CD1c-positive myeloid dendritic cell (primary cell): Measurements from ENCODE around the gene TMEM131L.

ENCODE experiments used
- DNase-seq: peaks from one replicate; pipeline ENCODE4 v3.0.0-alpha.2; 2016; ENCODE audit errors: extremely low spot score

Gene TMEM131L

DNA sequence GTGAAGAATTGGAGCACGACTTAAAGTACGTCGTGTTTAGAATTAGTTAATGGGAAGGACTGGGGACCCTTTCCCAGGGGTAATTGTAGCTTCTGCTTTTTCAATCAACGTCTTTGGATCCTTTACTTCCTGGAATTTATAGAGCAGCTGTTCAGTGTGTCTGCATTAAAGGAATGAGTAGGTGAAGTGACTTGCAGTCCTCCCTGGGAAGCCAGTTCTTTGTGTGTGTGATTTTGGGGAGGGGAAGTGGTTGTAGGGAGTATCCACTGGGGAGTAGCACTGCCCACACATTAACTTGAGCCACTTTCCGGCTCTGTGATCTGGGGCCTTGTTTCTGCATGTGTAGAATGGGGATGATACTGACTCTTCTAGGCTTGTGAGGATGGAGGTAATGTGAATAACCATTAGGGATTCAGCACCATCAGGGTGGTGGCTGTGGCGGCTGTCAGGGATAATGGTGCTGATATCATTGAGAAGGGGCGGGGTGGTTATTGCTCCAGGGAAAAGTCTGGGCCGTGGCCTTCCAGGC, 54.7 kb downstream of the TMEM131L start:
- peak; percentile 66 for DNase-seq

DNA sequence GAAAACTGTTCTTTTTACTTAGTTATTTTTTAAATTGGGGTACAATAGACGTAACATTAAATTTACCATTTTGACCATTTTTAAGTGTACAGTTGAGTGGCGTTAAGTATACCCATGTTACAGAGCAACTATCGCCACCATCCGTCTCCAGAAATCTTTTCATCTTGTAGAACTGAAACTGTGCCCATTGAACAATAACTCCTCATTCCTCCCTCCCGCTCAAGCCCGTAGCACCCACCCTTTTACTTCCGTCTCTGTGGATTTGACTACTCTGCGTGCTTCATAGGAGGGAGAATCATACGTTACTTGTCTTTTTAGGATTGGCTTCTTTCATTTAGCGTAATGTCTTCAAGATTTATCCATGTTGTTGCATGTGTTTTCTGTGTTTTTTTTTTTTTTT, 55.3 kb downstream of the TMEM131L start:
- no peak for DNase-seq

DNA sequence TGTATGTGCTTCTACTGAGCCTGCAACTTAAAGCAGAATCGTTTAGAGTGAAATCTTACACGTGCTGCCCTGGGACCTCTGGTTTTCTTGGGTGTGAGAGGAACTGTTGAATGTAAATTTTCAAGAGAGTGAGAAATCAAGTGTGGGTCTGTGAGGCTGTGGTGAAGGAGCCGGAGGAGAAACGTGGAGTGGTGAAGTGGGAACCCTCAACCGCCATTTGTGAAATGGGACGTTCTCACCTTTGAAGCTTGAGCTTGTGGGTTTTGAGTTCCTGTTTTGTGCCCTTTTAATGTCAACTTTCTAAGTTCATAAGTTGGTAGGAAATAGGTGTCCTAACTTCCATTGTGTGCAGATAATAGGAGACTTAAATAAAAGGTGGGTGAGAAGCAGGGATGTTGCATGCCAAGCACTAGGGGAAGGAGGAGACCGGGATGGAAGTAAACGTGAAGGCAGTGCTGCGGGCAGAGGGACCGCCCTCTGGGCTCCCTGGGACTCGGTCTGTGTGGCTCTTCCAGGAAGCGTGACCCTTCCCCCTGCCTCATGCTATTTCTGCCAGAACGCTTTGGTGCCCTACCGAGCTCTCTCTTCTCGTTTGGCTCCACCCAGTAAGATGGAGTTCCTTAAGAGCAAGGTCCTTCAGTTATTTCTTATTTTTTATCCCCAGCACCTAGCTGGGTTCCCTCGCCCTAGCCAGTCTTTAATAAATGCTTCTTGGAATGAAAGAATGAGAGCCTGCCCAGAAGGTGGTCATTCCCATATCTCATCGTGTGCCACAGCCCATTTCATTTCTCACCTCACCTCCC, 56.0 kb downstream of the TMEM131L start:
- peak; percentile 32 for DNase-seq

DNA sequence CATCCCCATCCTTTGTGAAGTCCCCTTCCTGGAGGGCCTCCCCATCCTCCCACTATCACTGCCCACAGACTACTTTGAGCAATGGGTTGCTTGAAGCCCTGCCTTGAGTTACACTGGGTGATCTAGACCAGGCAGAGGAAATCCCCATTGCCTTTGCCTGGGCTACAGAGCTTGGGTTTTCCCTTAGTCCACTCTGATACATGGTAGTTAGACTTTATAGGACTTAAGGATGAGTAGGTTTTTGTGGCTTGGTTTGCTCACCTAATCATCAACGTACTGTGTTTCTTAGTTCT, 56.6 kb downstream of the TMEM131L start:
- DNase-seq: no peak

DNA sequence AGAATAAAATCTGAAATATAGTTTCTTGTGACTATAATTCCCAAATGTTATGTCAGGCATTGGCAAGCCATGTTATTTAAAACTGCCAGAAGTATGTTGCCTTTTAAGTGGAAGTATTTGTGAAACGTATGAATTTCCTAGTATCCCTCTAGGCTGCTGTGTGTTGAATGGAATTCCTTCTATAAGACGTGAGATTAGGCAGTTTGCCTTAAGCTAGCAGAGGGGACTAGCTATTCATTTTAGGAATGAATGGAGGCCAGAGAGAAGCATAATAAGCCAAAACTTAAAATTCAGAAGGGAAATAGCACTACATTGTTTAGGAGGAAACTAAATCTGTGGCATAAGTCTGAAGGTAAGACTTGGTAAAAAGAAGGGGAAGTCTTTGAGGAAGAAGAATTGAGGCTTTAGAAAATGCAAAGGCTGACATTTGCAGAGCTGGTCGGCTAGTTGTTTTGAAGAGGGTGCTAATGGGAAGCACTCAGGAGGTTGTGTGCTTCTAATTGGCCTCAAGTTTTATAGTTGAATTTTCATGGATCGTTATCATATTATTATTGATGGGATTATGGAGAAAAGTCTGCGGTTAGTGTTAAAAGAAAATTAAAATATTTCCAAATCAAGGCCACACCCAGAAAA, 57.1 kb downstream of the TMEM131L start:
- peak; percentile 23 for DNase-seq

DNA sequence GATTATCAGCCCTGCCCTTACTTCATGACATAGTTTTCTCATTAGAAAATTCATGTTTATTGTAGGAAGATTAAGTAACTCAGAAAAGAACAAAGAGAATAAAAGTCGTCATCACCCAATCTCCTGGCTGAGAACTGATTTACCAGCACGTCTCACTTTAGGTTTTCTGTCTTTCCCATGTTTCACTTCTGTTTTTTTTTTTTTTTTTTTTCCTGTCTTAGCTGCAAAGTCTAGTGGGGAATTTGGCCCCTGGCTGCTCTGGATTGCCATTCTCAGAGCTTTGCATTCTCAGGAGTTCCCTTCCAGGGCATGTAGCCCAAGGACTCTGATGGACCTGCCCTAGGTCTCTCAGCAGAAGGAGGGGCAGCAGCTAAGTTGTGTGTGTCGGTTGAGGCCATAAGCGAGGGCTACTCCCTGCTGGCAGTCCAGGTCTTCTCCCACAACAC, 57.8 kb downstream of the TMEM131L start:
- DNase-seq: peak; percentile 17

DNA sequence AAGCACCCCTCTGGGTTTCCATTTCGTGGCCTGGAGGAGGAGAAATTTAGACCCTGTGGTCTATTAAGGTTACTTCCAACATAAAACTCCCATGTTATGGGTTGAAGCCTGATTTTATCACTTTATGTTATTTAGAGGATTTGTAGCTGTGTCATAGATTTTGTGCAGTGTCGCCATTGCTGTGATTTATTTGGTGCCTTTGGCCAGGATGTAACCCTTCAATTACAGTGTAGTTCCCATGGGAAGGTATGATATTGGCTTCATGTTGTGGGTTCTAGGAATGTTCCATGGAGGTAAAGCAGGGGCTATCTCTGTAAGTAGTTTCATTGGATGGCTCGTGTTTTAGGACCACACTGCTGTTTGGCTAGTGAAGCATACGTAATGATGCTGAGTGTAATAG, 58.5 kb downstream of the TMEM131L start:
- DNase-seq: no peak

DNA sequence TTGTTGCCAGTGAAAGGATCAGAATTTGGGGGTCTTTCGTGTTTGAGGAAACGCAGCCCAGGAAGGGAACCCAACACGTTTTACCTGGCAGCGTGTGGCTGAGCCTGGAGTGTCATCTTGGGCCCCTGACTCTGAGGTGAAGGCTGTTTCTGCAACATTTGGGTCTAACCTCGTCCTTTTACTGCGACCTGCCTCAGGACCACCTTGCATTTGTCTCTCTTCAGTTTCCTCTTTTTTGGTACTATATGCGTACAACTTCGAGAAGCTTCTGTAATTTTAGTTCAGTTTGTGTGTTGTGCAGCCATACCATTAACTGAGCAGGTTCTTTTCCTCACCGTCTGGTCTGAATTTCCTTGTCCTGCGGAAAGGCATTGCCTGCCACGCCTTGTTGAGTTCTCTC, 61.5 kb downstream of the TMEM131L start:
- no peak for DNase-seq

DNA sequence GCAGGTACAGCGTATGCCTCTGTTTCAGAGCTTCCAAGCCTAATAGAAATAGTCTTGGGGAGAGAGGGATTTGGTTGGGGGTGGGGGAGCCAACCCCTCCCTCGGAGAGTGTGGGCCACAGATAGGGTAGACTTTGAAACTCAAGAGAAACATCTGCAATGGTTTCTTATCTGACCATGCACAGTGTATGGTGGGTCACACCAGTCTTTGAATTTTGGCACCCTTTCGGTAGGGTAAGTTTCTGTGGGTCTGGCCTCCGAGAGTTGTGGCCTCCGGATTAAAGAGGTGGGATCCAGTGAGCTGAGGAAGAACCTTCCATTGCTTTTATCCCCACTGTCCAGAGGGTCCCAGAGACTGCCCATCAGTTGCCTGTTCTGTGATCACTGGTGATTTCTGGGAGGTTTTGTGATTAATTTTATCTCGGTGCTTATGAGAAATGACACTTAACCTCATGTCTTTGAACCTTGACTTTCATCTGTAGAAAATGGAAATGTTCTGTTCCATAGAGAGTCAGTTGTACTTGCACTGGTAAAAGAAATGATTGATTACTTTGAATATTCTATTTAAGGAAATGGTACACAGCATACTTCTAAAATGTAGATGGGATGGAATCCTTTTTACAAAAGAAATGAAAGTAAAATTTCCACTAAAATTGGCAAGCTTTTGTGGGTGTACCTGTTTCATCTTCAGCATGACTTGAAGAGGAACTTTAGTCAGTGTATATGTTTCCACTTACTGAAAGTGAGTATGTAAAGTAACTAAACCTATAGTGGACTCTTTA, 62.7 kb downstream of the TMEM131L start:
- DNase-seq: no peak

DNA sequence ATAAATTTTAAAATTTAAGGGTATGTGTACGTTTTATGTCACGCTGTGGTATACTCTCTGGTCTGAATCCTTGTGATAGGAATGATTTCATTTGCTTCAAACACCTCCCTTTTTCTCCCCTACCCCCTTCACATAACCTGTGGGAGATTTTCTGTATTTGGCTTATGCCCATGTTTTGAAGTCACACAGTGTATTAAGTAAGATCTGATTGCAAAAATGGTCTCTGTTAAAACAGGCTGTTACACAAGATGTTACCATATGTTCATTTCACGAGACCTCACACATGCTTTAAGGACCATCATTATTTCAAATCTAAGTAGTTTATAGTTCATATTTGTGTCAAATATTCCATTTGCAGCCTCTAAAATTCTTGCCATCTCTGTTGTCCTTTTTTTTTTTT, 63.5 kb downstream of the TMEM131L start:
- peak; percentile 14 for DNase-seq

DNA sequence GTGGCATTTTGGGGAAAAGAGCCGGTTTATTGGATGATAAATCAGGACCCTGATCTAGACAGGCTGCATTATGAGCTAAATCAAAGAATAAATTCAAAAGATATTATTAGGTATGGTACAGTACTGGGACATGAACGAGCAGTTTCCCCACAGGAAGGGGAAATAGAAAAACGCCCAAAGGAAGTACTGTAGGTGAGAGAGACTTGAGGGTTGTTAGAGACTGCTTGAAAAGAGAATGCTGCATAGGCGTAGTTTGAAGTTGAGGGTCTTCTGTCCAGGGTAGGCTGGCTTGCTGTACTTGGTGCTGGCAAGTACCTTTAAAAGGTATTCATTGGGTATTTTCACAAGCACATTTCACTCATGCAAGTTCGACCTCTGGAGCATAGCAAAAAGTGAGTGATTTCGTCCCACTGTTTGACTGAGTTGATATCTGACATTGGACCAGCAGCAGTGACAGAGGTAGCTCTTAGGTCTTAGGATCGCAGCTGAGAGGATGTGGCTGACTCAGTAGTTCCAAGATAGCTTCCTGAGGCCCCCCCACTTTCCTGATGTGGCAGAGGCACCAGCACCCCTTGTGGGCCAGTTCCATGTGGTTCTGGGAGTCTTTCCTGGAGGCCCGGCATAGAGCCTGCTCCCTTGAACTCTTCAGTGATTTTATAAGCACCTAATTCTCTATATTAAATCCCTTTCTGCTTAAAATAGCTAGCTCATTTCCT, 64.3 kb downstream of the TMEM131L start:
- no peak for DNase-seq

DNA sequence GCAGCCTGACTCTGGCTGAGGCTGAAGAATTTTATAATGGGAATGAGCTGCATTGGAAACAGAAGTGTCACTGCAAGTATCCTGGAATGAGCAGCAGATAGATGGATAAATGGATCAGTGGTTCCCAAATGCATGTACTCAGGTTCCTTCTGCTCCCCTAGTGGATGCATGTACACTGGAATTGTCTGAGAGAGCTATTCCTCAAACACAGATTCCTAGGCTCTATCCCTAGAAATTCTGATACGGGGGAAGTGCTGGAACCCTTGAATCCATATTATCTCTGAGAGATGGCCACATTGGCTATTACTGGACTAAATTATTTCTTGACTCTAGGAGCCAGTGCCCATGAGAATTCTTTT, 64.8 kb downstream of the TMEM131L start:
- no peak for DNase-seq

DNA sequence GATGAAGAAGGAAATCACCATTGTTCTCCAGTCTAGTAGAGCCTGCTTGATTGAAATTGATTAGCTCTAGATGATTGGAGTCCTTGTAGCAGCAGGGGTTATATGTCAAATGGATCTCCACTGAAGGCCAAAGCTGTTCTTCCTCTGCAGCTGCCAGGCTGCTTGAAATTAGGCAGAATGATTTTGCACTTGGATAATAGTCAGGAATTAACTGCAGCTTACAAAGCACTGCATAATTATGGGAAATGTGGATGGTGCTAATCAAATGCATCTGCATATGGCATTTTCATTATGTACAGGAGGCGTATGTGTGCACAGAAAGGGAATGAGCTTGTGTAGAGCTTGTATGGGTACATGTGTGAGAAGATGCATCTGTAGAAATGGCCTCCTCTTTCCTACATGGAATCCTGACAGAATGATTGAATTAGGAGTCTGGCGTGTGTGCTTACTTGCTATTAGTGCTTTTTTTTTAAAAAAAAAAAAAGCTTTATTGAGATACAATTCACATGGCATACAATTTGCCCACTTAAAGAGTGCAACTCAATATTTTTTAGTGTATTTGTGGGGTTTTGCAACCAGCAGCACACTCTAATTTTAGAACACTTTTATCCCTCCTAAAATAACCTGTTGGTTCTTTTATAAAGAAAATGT, 65.9 kb downstream of the TMEM131L start:
- no peak for DNase-seq

DNA sequence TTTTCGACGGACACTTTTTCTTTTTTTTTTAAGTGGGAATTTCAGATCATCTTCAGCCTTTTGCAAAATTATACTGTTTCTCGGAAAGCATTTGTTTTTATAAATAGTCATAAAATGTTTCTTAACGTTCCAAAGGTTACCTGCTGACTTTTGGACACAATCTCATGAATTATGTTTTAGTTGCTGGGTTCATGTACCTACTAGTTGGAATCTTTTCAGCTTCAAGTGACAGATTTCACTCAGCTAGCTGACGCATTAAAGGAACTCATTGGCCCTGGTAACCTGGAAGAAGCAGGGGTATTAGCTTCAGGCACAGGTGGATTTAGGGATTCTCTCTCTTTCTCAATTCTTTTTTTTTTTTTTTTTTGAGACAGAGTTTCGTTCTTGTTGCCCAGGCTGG, 66.5 kb downstream of the TMEM131L start:
- DNase-seq: no peak

DNA sequence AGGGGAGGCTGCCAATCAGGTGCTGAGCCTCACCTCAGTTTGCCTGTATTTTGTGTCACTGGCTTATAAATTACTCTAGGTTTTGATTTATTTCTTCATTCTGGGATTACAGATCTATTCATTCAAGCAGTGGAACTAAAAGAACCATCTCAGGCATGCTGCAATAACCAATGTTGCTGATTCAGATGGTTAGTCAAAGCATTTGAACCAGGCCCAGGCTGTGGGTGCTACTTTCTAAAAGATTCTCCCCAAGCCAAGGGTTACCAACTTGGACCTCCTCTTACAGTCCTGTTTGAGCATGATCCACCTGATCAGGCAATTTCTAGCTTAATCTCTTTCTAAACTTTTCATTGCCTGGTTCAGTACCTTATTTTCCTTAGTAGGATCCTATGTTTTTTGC, 67.2 kb downstream of the TMEM131L start:
- no peak for DNase-seq

DNA sequence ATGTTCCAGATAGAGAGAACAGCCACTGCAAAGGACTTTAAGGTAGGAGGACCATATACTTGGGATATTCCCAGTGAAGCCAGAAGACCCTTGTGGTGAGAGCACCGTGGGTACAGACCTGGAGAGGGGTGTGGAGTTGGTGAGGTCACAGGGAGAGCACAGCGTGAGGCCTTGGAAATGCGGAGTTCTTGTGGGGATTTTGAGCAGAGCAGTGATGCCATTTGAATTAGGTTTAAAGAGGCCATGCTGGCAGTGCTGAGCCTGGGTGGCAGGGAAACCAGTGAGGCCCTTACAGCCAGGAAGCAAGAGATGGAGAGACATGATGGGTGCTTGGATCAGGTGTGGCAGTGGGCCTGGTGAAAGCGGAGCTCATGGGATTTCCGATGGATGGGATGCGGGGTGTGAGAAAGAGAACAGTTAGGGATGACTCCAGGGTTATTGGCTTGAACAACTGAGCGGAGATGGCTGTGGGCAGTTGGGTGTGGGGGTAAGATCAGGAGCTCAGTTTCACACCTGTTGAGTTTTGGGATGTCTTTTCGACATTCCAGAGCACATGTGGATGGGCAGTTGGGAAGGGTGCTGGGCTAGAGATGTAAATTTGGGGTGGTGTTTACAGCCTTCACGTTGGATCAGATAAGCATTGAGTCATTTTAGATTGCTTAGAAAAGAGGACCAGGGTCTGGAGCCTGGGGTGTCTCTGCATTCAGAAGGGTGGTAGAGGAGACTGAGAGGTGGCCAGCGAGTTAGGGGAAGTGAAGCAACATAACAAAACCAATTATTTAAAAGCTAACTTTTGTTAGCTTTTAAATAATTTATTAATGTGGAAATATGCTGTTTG, 68.9 kb downstream of the TMEM131L start:
- no peak for DNase-seq

DNA sequence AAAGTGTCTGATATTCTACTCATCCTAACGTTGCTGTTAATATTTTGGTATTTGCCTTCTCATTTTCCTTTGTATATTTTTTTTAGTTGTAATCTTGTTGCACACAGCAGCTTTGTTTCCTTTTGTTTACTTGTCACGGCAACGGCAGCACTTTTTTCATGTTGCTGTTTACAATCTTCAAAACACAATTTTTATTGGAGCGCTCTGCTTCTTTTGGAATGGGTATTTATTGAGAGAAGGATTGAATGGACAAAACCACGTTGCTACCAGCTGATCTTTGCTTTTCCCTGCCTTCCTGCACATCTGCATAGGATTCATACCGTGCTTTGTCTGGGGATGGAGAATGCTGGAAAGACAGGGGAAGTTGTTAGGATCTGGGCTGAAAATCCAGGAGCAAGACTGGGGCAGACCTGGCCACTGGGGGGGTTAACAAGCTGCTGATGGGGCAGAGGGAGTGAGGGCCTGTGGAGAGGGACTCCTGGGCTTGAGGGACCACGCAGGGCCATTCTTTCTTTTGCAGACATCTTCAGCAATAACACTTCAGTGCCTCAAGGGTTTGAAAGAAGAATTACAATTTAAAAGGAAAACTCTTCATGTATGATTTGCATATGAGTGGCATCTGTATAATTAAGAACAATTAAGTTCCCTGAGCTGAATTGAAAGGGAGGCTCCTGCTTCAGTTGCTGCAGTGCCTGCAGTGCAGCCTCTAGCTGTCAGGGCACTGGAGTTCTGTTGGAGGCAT, 69.8 kb downstream of the TMEM131L start:
- DNase-seq: no peak

DNA sequence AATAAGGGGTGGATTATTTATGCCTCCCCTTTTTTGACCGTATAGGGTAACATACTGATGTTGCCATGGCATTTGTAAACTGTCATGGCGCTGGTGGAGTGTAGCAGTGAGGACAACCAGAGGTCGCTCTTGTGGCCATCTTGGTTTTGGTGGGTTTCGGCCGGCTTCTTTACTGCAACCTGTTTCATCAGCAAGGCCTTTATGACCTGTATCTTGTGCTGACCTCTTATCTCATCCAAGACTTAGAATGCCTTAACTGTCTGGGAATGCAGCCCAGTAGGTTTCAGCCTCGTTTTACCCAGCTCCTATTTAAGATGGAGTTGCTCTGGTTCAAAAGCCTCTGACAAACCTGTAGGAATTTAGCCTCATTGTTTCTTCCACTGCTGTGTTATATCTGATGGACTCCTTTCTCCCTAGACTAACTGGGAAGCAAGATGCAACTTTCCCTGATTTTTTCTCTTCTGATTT, 71.4 kb downstream of the TMEM131L start:
- no peak for DNase-seq

DNA sequence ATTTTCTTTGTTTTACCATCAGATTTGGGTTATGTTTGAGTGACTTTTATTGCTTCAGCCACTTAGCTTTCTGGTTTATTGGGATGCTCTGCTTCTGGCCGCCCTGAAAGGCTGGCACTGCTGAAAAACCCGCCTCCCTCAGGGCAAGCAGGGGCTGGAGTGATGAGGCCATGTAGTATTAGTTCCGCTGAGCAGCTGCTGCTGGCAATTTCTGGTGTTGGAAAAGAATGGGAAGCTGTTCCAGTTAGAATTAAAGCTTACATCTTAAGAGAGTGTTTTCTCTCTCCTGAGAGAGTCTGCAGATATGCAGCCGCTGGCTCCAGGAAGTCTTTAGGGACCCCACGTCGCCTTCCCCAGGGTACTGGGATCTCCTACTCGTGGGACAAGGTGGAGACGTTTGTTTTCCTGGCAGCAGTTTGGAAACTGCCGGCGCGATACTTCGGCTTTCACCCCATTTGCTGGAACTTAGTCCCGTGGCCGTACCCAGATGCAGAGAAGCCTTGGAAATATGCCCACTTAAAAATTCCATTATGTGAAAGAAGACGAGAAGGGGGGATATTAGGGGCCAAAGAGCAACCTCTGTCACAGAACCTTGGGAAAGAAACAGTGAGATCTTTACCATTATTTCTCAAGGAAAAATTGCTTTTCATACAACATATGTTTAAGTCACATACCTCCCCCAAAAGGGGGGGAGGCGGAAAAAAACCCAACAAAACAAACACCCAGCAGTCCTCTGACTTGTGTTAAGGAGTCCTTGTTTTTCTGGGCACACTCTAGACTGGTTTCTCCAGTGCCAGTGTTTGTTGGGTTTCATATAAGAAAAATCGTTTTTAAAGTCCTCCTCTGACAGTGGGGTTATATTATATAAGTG, 72.6 kb downstream of the TMEM131L start:
- no peak for DNase-seq
